Measurements from ENCODE around the gene BCHE. TPM values are rescaled to one million over a fixed set of nuclear protein-coding genes. Genes with fewer than 3 reads are reported as not detected.

BCHE gene
- total and polyA plus RNA-seq, 2 donors (not counting 3 experiments of a cell fraction or from before 2014, with no cell fraction given) = 0.27 to 0.66 TPM

DNA sequence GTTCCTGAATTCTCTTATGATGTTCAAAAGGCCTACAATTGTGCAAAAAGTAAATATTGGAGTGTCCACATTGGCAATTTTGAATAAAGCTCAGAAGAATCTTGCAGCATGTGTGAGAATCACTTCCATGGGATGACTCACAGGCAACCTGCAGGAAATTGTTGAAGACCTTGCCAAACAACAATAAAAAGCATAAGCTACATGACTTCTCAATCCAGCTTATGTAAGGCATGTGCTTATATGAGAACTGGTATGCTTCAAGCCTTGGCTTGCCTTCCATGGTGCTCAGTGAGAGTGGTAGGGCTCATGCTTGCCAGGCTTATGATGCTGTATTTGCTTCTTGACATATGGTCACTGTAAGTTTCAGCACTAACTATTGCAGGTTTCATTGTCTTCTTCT lies 18.4 kb upstream of the BCHE start:
- Histone ChIP-seq H3K36me3 (ENCODE audit: control insufficient read depth in 2 of 2, extremely low read depth in 1 of 2, insufficient read depth in 2 of 2, low read length in 2 of 2) (no peaks in the 10 kb centered on the region), H3K4me3 (replicated peaks in 1 of 3; ENCODE audit: insufficient read depth in 1 of 3, low read depth in 1 of 3, low read length in 3 of 3) (no peak overlapping the region), H3K4me1 (ENCODE audit: control insufficient read depth, extremely low read depth, insufficient read depth, low read length) (peaks cover 3% of the 10 kb centered on the region), H3K9ac (replicated peaks; ENCODE audit: extremely low read depth, insufficient read depth, low read length) (no peak overlapping the region), H3K27ac (ENCODE audit: insufficient read depth, low read depth, low read length) (no peak overlapping the region), H3K4me2 (ENCODE audit: insufficient read depth, low read length) (no peak overlapping the region), H3K79me2 (ENCODE audit: control insufficient read depth, insufficient read depth, low read length) (no peaks in the 10 kb centered on the region), H3K9me1 (replicated peaks; ENCODE audit: control insufficient read depth, extremely low read depth, insufficient read depth, low read length) (no peaks in the 10 kb centered on the region), H2AFZ (ENCODE audit: low read depth, low read length) (no peak overlapping the region), H3K27me3 (ENCODE audit: control insufficient read depth in 2 of 2, insufficient read depth in 2 of 2, low read length in 2 of 2) (no peaks in the 10 kb centered on the region), H4K20me1 (replicated peaks; ENCODE audit: control insufficient read depth, extremely low read depth, insufficient read depth, low read length) (no peaks in the 10 kb centered on the region), H3K9me3 (replicated peaks; ENCODE audit: control insufficient read depth, insufficient read depth, low read length) (no peaks in the 10 kb centered on the region)
- BruUV-seq (replicated peaks) = no TSS peak
- CTCF ChIA-PET = interaction anchor here (0.7 to 1.8 kb wide), 8 partner anchors 10 to 1885 kb away, joined by 3 to 11 read pairs (median 4); partner anchors contain the start of genes BCHE and ZBBX
- FAIRE-seq = peak; percentile 38
- intact Hi-C loops (cut with micrococcal nuclease) (loop anchor here (2.0 kb wide), 1 partner anchor 213 kb away; no protein-coding TSS in a partner anchor), dilution Hi-C loops (cut with MboI; ENCODE audit: extremely low pct_ligation_motif_present, low sequenced_read_pairs) (no loop called here)
- TF ChIP-seq JUN (IDR thresholded peaks at IDR 0.05; ENCODE audit: borderline replicate concordance, insufficient read depth, insufficient read length, low read depth) (peak; percentile 45), FOS (IDR thresholded peaks at IDR 0.05; ENCODE audit: borderline replicate concordance, insufficient read depth, low read length) (peak; percentile 46), EZH2 (IDR thresholded peaks at IDR 0.05; ENCODE audit: borderline replicate concordance, low read depth, low read length, severe bottlenecking) (no peak)
- TF ChIP-seq, protein P1, sequence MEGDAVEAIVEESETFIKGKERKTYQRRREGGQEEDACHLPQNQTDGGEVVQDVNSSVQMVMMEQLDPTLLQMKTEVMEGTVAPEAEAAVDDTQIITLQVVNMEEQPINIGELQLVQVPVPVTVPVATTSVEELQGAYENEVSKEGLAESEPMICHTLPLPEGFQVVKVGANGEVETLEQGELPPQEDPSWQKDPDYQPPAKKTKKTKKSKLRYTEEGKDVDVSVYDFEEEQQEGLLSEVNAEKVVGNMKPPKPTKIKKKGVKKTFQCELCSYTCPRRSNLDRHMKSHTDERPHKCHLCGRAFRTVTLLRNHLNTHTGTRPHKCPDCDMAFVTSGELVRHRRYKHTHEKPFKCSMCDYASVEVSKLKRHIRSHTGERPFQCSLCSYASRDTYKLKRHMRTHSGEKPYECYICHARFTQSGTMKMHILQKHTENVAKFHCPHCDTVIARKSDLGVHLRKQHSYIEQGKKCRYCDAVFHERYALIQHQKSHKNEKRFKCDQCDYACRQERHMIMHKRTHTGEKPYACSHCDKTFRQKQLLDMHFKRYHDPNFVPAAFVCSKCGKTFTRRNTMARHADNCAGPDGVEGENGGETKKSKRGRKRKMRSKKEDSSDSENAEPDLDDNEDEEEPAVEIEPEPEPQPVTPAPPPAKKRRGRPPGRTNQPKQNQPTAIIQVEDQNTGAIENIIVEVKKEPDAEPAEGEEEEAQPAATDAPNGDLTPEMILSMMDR (IDR thresholded peaks at IDR 0.05; ENCODE audit: extremely low read depth in 1 of 2, insufficient read depth in 1 of 2, low read depth in 1 of 2, low read length in 2 of 2) = no peak
- peak; percentile 68 for DNase-seq (ENCODE audit: low read depth, low spot score)
- POLR2A ChIA-PET = no interaction called here

DNA sequence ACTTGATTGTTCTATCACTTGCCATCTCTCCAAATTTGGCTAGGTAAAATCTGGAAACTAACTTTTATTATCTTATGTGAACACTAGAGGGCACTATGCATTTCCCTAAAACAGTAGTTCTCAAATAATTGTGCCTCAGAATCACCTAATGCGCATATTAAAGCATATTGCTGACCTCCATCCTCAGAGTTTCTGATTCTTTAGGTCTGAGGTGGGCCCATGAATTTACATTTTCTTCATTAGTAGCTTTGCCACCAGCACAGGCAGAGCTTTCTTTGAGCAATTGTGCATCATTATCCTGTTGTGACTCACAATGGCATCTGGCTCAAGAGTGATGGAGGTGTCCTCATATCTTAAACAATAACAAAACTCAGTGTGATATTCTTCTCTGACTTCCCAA lies 17.5 kb upstream of the BCHE start:
- TF ChIP-seq, protein P1 (IDR thresholded peaks at IDR 0.05; ENCODE audit: extremely low read depth in 1 of 2, insufficient read depth in 1 of 2, low read depth in 1 of 2, low read length in 2 of 2) = peak; percentile 22 to 36
- TF ChIP-seq FOS (IDR thresholded peaks at IDR 0.05; ENCODE audit: borderline replicate concordance, insufficient read depth, low read length) = no peak
- TF ChIP-seq POLR2AphosphoS5 (IDR thresholded peaks at IDR 0.05; ENCODE audit: insufficient read depth, low read depth, low read length) = no peak
- DNase-seq (ENCODE audit: low read depth, low spot score) = peak; percentile 36

More for the DNA sequence above, 17.5 kb upstream of the BCHE start:
- Histone ChIP-seq H3K27me3 (ENCODE audit: control insufficient read depth in 2 of 2, insufficient read depth in 2 of 2, low read length in 2 of 2) (no peaks in the 10 kb centered on the region), H3K27ac (ENCODE audit: insufficient read depth, low read depth, low read length) (no peak overlapping the region), H4K20me1 (replicated peaks; ENCODE audit: control insufficient read depth, extremely low read depth, insufficient read depth, low read length) (no peaks in the 10 kb centered on the region), H3K36me3 (ENCODE audit: control insufficient read depth in 2 of 2, extremely low read depth in 1 of 2, insufficient read depth in 2 of 2, low read length in 2 of 2) (no peaks in the 10 kb centered on the region), H3K9ac (replicated peaks; ENCODE audit: extremely low read depth, insufficient read depth, low read length) (no peak overlapping the region), H3K79me2 (ENCODE audit: control insufficient read depth, insufficient read depth, low read length) (no peaks in the 10 kb centered on the region), H3K9me3 (replicated peaks; ENCODE audit: control insufficient read depth, insufficient read depth, low read length) (no peaks in the 10 kb centered on the region), H3K4me3 (replicated peaks in 1 of 3; ENCODE audit: insufficient read depth in 1 of 3, low read depth in 1 of 3, low read length in 3 of 3) (no peak overlapping the region), H3K4me1 (ENCODE audit: control insufficient read depth, extremely low read depth, insufficient read depth, low read length) (peaks cover 3% of the 10 kb centered on the region), H3K9me1 (replicated peaks; ENCODE audit: control insufficient read depth, extremely low read depth, insufficient read depth, low read length) (no peaks in the 10 kb centered on the region), H3K4me2 (ENCODE audit: insufficient read depth, low read length) (no peak overlapping the region), H2AFZ (ENCODE audit: low read depth, low read length) (no peak overlapping the region)
- intact Hi-C loops (cut with micrococcal nuclease) = loop anchor here (2.0 kb wide), 1 partner anchor 212 kb away; no protein-coding TSS in a partner anchor
- dilution Hi-C loops (cut with MboI; ENCODE audit: extremely low pct_ligation_motif_present, low sequenced_read_pairs) = no loop called here
- ChIA-PET POLR2A (no interaction called here), CTCF (interaction anchor here (0.7 to 1.8 kb wide), 8 partner anchors 9 to 1886 kb away, joined by 3 to 11 read pairs (median 4); partner anchors contain the start of gene BCHE)
- FAIRE-seq = peak; percentile 50
- BruUV-seq (replicated peaks) = no TSS peak
